GM12864 (cell line): ENCODE measurements around the gene UNC45A.
A peak's percentile ranks its signal among the peaks of the same experiment; 100 is the strongest.
"Not testable (repeated sequence)": the region's sequence is repeated elsewhere in the genome, so short reads cannot be mapped to it uniquely, and the experiment has no call there.

Experiments used
- DNase-seq: peaks from one replicate; pipeline ENCODE4 v3.0.0-alpha.2; 2011; ENCODE audit warnings: low read depth
- H3K4me3 ChIP-seq: 2 replicates; pipeline ENCODE4 v1.5.1; 2011; ENCODE audit warnings: mild to moderate bottlenecking, low read depth, low read length, control low read depth
- TF ChIP-seq, protein P1 (sequence below): IDR thresholded peaks from 2 replicates; pipeline ENCODE4 v1.5.1; 2011; ENCODE audit warnings: low read depth, mild to moderate bottlenecking, moderate library complexity, low read length, control low read depth, inconsistent platforms; ENCODE audit errors: missing control alignments

UNC45A gene

DNA sequence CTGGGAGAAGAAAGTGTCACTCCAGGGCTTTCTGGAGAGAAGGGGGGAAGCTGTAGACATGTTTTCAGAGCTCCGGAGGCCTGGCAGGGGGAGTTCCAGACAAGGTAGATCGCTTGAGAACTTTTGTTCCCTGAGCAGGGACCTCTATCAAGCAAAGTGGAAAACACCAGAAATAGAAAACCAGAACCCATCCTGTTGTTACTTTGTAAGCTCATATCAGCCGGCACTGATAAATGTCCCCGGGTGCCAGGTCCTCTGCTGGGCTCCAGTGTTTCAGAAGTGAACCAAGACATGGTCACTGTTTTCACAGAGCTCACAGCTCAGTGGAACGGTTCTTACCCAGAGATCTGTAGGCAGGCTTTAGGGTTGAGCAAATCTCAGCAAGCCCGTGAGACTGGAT is 16.2 kb upstream of the UNC45A start:
- TF ChIP-seq, protein P1, sequence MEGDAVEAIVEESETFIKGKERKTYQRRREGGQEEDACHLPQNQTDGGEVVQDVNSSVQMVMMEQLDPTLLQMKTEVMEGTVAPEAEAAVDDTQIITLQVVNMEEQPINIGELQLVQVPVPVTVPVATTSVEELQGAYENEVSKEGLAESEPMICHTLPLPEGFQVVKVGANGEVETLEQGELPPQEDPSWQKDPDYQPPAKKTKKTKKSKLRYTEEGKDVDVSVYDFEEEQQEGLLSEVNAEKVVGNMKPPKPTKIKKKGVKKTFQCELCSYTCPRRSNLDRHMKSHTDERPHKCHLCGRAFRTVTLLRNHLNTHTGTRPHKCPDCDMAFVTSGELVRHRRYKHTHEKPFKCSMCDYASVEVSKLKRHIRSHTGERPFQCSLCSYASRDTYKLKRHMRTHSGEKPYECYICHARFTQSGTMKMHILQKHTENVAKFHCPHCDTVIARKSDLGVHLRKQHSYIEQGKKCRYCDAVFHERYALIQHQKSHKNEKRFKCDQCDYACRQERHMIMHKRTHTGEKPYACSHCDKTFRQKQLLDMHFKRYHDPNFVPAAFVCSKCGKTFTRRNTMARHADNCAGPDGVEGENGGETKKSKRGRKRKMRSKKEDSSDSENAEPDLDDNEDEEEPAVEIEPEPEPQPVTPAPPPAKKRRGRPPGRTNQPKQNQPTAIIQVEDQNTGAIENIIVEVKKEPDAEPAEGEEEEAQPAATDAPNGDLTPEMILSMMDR = no peak
- H3K4me3 ChIP-seq = no peak overlapping the region
- no peak for DNase-seq

DNA sequence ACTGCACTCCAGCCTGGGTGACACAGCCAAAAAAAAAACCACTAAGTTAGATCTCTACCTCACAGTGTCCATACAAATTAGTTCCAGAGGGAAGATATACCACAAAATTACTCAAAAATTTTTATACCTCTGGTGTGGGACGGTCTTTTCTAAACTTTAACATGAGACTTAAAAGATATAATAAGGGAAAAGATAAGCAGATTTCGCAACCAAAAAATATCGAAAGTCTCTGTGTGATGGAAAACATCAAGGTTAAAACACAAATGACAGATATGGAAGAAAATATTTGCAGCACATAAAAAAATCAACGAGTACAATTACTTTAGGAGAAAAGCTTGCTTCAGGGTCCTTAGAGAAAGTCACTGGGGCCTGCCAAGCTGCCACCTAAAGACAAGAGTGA is 13.2 kb upstream of the UNC45A start:
- no peak for DNase-seq
- TF ChIP-seq, protein P1 = no peak
- H3K4me3 ChIP-seq = no peak overlapping the region

DNA sequence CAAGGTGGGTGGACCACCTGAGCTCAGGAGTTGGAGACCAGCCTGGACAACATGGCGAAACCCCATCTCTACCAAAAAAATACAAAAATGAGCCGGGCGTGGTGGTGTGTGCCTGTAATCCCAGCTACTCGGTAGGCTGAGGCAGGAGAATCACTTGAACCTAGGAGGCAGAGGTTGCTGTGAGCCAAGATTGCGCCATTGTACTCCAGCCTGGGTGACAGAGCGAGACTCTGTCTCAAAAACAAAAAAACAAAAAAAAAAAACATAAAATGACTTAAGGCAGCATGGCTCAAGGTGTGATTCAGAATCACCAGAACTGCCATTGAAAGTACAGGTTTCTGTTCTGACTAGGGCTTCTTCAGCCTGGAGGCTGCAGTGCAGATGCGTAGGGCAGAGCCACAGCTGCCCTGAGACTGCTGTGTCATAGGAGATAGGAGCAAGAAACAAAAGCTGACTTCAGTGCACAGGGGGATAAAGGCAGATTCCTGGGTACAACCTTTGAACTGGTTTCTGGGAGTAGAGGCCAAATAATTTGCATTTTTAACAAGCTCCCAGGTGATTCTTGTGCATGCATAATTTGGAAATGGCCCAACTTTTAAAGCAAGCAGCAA is 12.3 kb upstream of the UNC45A start:
- DNase-seq = peak; percentile 43
- H3K4me3 ChIP-seq = not testable (repeated sequence)

DNA sequence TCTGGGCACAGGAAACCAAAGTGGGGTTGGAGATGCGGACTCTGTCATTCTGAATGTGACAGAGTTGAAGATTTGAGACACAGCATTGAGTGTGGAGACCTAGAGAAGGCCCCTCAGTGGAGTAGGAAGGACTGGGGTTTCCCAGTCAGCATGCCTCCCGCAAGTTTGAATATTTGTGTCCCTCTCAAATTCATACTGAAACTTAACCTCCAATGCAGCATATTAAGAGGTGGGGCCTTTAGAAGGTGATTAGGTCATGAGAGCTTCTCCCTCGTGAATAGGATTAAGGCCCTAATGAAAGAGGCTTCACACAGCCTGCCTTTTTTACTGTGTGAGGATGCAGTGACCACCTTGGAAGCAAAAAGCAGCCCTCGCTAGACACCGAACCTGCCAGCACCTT is 10.7 kb upstream of the UNC45A start:
- TF ChIP-seq, protein P1 = no peak
- no peak overlapping the region; the same call in 1 of the 2 replicates for H3K4me3 ChIP-seq
- peak; percentile 58 for DNase-seq

DNA sequence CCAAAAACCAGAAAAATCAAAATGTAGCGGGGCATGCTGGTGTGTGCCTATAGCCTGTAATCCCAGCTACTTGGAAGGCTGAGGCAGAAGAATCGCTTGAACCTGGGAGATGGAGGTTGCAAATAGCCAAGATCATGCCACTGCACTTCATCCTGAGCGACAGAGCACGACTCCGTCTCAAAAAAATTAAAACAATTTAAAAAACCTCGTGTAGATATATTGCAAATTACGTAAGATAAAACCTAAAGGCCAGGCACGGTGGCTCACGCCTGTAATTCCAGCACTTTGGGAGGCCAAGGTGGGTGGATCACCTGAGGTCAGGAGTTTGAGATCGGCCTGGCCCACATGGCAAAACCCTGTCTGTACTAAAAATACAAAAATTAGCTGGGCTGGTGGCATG is 8.3 kb upstream of the UNC45A start:
- not testable (repeated sequence) for H3K4me3 ChIP-seq, DNase-seq

DNA sequence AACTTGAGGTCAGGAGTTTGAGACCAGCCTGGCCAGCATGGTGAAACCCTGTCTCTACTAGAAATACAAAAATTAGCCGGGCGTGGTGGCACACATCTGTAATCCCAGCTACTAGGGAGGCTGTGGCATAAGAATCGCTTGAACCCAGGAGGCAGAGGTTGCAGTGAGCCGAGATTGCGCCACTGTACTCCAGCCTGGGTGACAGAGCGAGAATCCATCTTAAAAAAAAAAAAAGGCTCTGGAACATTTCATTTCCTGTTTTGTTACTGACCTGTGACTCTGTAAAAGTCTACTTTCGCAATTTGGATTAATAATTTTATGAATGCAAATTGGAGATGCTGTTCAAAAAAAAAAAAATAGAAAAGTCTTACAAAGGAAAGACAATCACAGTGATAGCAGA is 7.0 kb upstream of the UNC45A start:
- H3K4me3 ChIP-seq, DNase-seq: not testable (repeated sequence)

DNA sequence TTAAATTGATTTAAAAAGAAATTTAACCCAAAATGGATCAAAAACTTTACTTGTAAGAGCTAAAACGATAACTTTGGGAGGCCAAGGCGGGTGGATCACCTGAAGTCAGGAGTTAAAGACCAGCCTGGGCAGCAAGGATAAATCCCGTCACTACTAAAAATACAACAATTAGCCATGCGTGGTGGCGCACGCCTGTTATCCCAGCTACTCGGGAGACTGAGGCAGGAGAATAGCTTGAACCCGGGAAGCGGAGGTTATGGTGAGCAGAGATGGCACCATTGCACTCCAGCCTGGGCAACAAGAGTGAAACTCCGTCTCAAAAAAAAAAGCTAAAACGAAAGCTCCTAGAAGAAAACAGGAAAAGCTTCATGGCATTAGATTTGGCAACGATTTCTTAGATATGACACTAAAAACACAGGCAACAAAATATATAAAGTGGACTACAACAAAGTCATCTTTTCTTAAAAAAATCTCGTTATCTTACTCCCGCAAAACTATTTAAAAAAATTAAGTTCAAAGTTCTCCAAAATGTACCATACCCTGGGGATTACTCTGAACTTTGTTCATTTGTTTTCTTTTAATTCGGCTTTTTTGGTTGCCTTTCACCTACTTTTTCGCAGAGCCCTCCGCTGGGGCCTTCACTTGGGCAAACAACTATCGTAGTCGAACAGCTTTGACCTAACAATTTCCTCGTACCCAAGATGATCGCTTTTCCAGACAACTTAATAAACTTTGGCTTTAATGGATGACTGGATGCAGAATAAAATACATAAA is 5.7 kb upstream of the UNC45A start:
- TF ChIP-seq, protein P1 = no peak
- no peak for DNase-seq
- H3K4me3 ChIP-seq = peak overlapping the region; percentile 99

DNA sequence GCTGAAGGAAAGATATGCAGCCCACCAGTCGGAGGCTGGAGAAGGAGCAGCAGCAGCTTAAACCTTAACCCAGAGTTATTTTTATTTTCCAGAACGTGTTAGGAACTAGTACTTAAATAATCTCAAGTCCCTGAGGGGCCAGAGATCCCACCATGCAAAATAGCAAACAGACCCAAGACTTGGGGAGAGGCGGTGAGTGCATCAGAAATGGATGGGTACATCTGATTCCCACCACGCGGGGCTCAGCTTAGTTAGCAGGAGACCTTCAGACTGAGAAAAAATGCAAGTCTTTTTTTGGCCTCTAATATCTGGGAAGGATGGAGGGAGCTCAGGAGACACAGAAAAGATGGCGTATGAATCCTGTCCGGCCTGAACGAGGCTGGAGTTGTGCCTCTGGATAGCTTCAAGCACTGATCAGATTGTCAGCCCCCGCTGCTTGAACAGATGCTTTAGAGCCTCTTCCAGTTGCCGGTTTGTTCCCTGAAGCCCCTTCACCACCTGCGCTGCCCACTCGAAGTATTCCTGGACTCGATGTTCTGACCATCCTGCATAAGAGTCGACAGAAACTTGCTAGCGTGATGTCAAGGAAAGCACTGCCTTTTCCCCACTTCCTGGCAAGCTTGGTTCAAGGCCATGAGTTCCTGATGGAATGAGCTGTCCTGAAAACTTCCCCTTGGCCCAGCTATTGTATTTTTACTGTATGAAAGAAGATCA is 4.1 kb upstream of the UNC45A start:
- H3K4me3 ChIP-seq = peak overlapping the region; percentile 99
- DNase-seq = no peak
- TF ChIP-seq, protein P1 = no peak
